ENCODE measurements around the gene JUN. TPM values are rescaled to one million over a fixed set of nuclear protein-coding genes. Genes with fewer than 3 reads are reported as not detected.

The JUN gene
- total and polyA plus RNA-seq, 9 donors, result 50.7 to 740 (median 155) TPM

DNA sequence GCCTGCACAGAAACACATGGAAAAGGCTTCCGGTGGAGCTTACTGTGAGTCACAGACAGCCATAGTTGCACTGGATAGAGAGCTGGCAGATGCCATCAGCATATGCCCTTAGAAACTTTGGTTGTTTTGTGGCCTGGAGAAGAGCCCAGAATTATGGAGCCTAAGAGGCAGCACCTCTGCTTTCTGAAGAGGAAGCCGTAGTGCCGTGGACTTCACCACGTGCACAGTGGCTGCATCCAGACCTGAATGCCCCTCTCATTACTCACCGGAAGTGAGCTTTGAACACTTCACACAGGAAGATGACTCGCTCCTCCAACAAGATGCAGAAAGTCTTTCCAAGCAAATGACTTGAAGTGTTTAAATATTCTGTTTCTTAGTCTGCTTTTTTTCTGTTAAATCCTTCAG, 28.4 kb downstream of the JUN start:
- Histone ChIP-seq H3K36me3 (no peaks in the 10 kb centered on the region), H3K4me1 (ENCODE audit: insufficient read depth) (peaks cover 3% of the 10 kb centered on the region), H3K27me3 (no peaks in the 10 kb centered on the region), H3K4me3 (no peak overlapping the region), H3K27ac (peak overlapping the region in 1 of 2 donors; percentile 18), H3K9me3 (no peaks in the 10 kb centered on the region)
- TF ChIP-seq, protein P1, sequence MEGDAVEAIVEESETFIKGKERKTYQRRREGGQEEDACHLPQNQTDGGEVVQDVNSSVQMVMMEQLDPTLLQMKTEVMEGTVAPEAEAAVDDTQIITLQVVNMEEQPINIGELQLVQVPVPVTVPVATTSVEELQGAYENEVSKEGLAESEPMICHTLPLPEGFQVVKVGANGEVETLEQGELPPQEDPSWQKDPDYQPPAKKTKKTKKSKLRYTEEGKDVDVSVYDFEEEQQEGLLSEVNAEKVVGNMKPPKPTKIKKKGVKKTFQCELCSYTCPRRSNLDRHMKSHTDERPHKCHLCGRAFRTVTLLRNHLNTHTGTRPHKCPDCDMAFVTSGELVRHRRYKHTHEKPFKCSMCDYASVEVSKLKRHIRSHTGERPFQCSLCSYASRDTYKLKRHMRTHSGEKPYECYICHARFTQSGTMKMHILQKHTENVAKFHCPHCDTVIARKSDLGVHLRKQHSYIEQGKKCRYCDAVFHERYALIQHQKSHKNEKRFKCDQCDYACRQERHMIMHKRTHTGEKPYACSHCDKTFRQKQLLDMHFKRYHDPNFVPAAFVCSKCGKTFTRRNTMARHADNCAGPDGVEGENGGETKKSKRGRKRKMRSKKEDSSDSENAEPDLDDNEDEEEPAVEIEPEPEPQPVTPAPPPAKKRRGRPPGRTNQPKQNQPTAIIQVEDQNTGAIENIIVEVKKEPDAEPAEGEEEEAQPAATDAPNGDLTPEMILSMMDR (IDR thresholded peaks at IDR 0.05), result no peak
- TF ChIP-seq POLR2A (IDR thresholded peaks at IDR 0.05), result no peak
- no peak for TF ChIP-seq EP300 (IDR thresholded peaks at IDR 0.05)
- WGBS, 3 donors, result 11 to 19% (median 16%) methylated on average over 6 of the region's 6 CpGs
- intact Hi-C loops (cut with DNase I), result no loop called here
- peak; percentile 33 to 68 (median 50) for DNase-seq

DNA sequence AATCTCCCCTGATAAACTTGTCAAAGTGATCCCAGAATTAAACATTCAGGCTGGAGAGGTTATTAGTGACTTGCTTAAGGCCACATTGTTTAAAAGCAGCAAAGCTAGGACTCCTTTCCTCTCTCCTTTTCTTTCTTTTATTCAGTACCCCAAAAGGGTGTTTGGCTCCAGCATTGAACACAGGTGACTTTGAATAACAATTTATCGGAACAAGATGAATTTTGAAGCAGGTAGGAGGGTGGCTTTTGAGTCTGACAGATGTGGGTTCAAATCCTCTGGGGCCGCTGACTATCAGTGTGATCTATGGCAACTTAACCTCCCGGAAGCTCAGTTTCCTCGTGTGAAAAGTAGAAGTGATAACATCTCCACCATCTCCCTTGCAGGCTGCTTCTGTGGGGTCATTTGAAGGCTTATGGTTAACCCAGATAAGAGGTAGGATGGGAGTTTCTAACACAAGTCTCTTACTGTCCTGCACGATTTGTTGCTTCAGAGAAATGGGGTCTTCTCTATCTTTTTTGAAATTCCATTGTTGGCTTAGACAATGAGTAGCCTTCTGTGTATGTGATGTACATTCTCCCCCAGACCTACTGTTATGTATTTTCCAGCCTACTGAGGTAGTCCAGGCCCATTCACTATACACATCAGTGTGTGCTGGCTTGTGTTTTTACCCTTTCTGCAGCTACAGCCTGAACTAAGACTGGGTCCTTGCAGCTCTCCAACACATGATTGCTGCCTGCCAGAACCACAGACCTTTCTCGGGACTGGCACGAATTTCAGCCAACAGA, 29.0 kb downstream of the JUN start:
- 68 to 69% (median 69%) methylated on average over 7 of the region's 7 CpGs for WGBS, 3 donors
- H3K27me3 ChIP-seq, result no peaks in the 10 kb centered on the region
- H3K4me3 ChIP-seq, result no peak overlapping the region
- H3K9me3 ChIP-seq, result no peaks in the 10 kb centered on the region
- H3K36me3 ChIP-seq, result no peaks in the 10 kb centered on the region
- DNase-seq, result peak in 1 of 5 donors; percentile 33
- H3K27ac ChIP-seq, result peak overlapping the region in 1 of 2 donors; percentile 18
- H3K4me1 ChIP-seq (ENCODE audit: insufficient read depth), result peaks cover 3% of the 10 kb centered on the region
- TF ChIP-seq POLR2A (IDR thresholded peaks at IDR 0.05) (no peak), EP300 (IDR thresholded peaks at IDR 0.05) (no peak)
- TF ChIP-seq, protein P1 (IDR thresholded peaks at IDR 0.05), result no peak
- intact Hi-C loops (cut with DNase I), result no loop called here

- Histone ChIP-seq H3K4me1 (ENCODE audit: insufficient read depth) (peaks cover 3% of the 10 kb centered on the region), H3K9me3 (no peaks in the 10 kb centered on the region), H3K27ac (no peak overlapping the region), H3K36me3 (no peaks in the 10 kb centered on the region), H3K4me3 (no peak overlapping the region), H3K27me3 (no peaks in the 10 kb centered on the region)
- WGBS, 3 donors, result 92 to 96% (median 96%) methylated on average over 3 of the region's 3 CpGs
- intact Hi-C loops (cut with DNase I), result no loop called here
- DNase-seq, result no peak
- TF ChIP-seq POLR2A (IDR thresholded peaks at IDR 0.05) (no peak), EP300 (IDR thresholded peaks at IDR 0.05) (no peak)
- TF ChIP-seq, protein P1 (IDR thresholded peaks at IDR 0.05), result no peak
These were observed 29.7 kb downstream of the JUN start for GRCh38 chr1:58754073-58754613.

GRCh38 chr1:58753431-58753866, 30.4 kb downstream of the JUN start:
- no peaks in the 10 kb centered on the region for H3K36me3 ChIP-seq
- peaks cover 3% of the 10 kb centered on the region for H3K4me1 ChIP-seq (ENCODE audit: insufficient read depth)
- intact Hi-C loops (cut with DNase I), result no loop called here
- TF ChIP-seq, protein P1 (IDR thresholded peaks at IDR 0.05), result no peak
- no peak for TF ChIP-seq POLR2A (IDR thresholded peaks at IDR 0.05)
- no peak for TF ChIP-seq EP300 (IDR thresholded peaks at IDR 0.05)
- WGBS, 3 donors, result 33 to 39% (median 38%) methylated on average over 4 of the region's 4 CpGs
- no peaks in the 10 kb centered on the region for H3K27me3 ChIP-seq
- H3K4me3 ChIP-seq, result no peak overlapping the region
- no peak for DNase-seq
- H3K9me3 ChIP-seq, result no peaks in the 10 kb centered on the region
- peak overlapping the region; percentile 37 to 40 for H3K27ac ChIP-seq
